Neural cell (in vitro differentiated cells): ENCODE measurements around the gene C16orf96. TPM values are rescaled to one million over a fixed set of nuclear protein-coding genes. Genes with fewer than 3 reads are reported as not detected.

Source experiments
- H2AFZ ChIP-seq: fragments of 200-600, 300-800 bp; sonication (generic), shearing (Covaris generic); 2 replicates; pipeline ENCODE4 v1.6.0; 2014; ENCODE audit warnings: low read depth, mild to moderate bottlenecking, antibody characterized with exemption, low read length, moderate library complexity
- H3F3A ChIP-seq: fragments of 200-600 bp; shearing (Covaris generic); 2 replicates; pipeline ENCODE4 v1.6.1; 2016; ENCODE audit warnings: mild to moderate bottlenecking, moderate library complexity, mixed read lengths, antibody characterized with exemption, low read length; ENCODE audit not compliant: insufficient read depth, poor library complexity, severe bottlenecking
- H3K27ac ChIP-seq: fragments of 200-600, 300-800 bp; sonication (generic), shearing (Covaris generic); 2 replicates; pipeline ENCODE4 v1.5.1; 2014; ENCODE audit warnings: mild to moderate bottlenecking, low read length, moderate library complexity
- H3K27me3 ChIP-seq: fragments of 300-800, 200-600 bp; sonication (generic), shearing (Covaris generic); 2 replicates; pipeline ENCODE4 v1.6.0; 2014; ENCODE audit warnings: mild to moderate bottlenecking, low read depth, low read length, moderate library complexity; ENCODE audit not compliant: insufficient read depth
- H3K36me3 ChIP-seq: fragments of 300-800, 200-600 bp; sonication (generic), shearing (Covaris generic); 2 replicates; pipeline ENCODE4 v1.5.1; 2014; ENCODE audit warnings: mild to moderate bottlenecking, antibody characterized with exemption, low read length, moderate library complexity; ENCODE audit not compliant: insufficient read depth
- H3K4me2 ChIP-seq: fragments of 300-800, 200-600 bp; sonication (generic), shearing (Covaris generic); 2 replicates; pipeline ENCODE4 v1.6.0; 2014; ENCODE audit warnings: mild to moderate bottlenecking, low read length
- H3K4me3 ChIP-seq: fragments of 300-800, 200-600 bp; sonication (generic), shearing (Covaris generic); 2 replicates; pipeline ENCODE4 v1.5.1; 2014; ENCODE audit warnings: mild to moderate bottlenecking, low read length, moderate library complexity
- H3K79me2 ChIP-seq: fragments of 200-600 bp; shearing (Covaris generic); replicated peaks from 2 replicates; pipeline ENCODE4 v1.6.0; 2014; ENCODE audit warnings: mild to moderate bottlenecking, low read length, moderate library complexity; ENCODE audit not compliant: insufficient read depth
- H3K9ac ChIP-seq: fragments of 300-800, 200-600 bp; sonication (generic), shearing (Covaris generic); 2 replicates; pipeline ENCODE4 v1.6.1; 2016; ENCODE audit warnings: mild to moderate bottlenecking, low read length, mixed read lengths
- H3K9me2 ChIP-seq: fragments of 200-600 bp; shearing (Covaris generic); 2 replicates; pipeline ENCODE4 v1.6.1; 2016; ENCODE audit warnings: mild to moderate bottlenecking, low read length, mixed read lengths; ENCODE audit not compliant: insufficient read depth
- H3K9me3 ChIP-seq: fragments of 200-600, 300-800 bp; sonication (generic), shearing (Covaris generic); 2 replicates; pipeline ENCODE4 v1.6.1; 2016; ENCODE audit warnings: mild to moderate bottlenecking, mixed run types, low read length, moderate library complexity, mixed read lengths
- H4K20me1 ChIP-seq: fragments of 200-600 bp; shearing (Covaris generic); 2 replicates; pipeline ENCODE4 v1.6.1; 2016; ENCODE audit warnings: mild to moderate bottlenecking, mixed run types; ENCODE audit not compliant: insufficient read depth
- CTCF ChIP-seq: fragments of 450-650 bp; IDR thresholded peaks from 2 replicates; pipeline ENCODE4 v1.5.1; 2014; ENCODE audit warnings: antibody characterized with exemption, mild to moderate bottlenecking, moderate library complexity; ENCODE audit not compliant: poor library complexity, severe bottlenecking
- EP300 ChIP-seq: fragments of 450-650 bp; conservative IDR thresholded peaks from 2 replicates; pipeline ENCODE4 v1.6.1; 2014; ENCODE audit warnings: antibody characterized with exemption, mild to moderate bottlenecking, moderate library complexity; ENCODE audit not compliant: poor library complexity, severe bottlenecking
- POLR2AphosphoS5 ChIP-seq: IDR thresholded peaks from 2 replicates; pipeline ENCODE4 v1.6.1; 2012
- TAF1 ChIP-seq: IDR thresholded peaks from 2 replicates; pipeline ENCODE4 v1.6.1; 2012; ENCODE audit warnings: low read depth
- polyA plus RNA-seq: library from polyadenylated mRNA; depleted of rRNA; stranded (reverse); fragments of >200 nt; gene quantifications from 2 replicates; pipeline ENCODE4 v1.2.3, GENCODE V29; 2014
- TF ChIP-seq, protein P1 (sequence below): IDR thresholded peaks from 2 replicates; pipeline ENCODE4 v1.6.1; 2012; ENCODE audit warnings: borderline replicate concordance

C16orf96 gene
- polyA plus RNA-seq, 1 donor from 2014 or later: 0.21 TPM

DNA sequence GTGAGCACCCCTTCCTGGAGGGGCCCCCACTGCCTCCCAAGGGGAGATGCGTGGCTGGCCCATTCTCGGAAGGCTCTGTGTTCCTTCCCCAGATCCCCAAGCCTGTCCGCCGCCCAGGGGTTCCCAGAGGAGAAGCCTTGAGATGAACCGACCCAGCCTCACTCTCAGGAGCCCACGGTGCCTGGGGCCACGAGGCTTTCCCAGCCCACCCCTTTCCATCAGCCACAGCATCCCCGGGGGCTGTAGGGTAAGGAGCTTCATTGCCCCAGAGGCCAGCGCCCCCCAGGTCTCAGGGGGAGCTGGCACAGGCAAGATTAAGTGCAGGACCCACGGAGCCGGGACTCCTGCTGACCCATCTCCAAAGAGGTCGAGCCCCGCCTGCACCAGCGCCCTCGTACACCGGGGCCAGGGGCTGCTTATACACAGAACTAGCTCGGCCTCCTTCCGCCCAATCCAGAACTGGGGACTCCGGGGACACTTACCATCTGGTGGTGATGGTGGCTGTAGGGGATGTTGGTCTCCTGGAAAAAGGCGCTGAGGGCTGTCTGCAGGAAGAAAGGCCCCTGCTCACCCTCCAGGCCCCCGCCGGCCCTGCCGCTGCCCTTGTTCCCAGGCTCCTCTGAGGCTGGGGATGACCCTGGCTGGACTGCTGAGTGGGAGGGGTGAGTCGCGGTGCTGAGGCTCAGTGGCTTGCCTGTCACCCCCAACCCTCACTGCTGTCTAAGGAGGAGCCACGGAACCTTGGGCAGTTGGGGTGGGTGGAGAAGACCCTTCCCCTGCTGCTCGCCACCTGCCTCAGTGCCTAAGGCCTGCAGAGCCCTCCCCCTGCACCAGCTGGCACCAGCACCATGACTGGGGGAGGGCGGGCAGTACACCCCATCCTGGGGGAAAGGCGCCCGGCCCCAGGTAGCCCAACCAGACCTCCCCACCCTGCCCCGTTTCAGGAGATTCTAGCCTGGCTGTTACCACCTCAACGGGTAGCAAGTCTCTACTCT is 54.2 kb downstream of the C16orf96 start (continued):
- no peak for TF ChIP-seq CTCF

DNA sequence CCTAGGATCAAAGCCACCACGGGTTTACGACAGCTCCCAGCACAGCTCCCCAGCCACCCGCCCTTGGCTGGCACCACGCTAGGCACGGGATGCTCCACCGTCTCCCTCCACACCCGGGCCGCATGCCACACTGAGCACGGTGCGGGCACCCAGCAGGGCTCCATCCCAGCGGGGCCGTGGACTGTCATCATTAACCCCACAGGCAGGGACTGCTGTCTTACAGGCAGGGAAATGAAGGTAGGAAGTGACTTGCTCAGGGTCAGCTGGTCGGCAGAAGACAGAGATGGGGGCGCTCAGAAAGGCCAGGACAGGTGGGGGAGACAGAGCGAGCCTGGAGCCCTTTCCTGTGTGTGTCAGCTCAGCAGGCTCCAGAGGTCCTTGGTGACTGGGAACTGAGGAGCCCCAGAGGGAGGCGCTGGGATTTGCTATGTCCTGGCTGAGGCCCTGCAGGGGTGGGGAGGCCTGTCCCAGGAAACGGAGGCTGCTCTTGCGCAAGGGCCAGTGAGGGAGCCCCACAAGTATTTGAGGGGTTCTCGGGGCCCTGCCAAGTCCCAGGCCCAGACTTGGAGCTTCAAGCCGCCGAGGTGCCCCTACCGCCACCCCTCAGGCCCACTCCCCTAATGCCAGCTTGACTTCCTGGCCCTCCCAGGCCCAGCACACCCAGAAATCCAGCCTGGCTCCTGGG is 55.3 kb downstream of the C16orf96 start:
- H4K20me1 ChIP-seq: peaks cover 6% of the 10 kb centered on the region
- no peaks in the 10 kb centered on the region for H3K36me3 ChIP-seq
- TF ChIP-seq EP300 (no peak), POLR2AphosphoS5 (no peak)
- no peak overlapping the region for H3K4me2 ChIP-seq
- H3K79me2 ChIP-seq: peaks cover 13% of the 10 kb centered on the region
- H3F3A ChIP-seq: no peaks in the 10 kb centered on the region
- no peak overlapping the region for H2AFZ ChIP-seq
- no peaks in the 10 kb centered on the region for H3K9me2 ChIP-seq
- no peak overlapping the region for H3K9ac ChIP-seq
- no peaks in the 10 kb centered on the region for H3K9me3 ChIP-seq
- H3K27me3 ChIP-seq: no peaks in the 10 kb centered on the region
- H3K4me3 ChIP-seq: no peak overlapping the region
- H3K27ac ChIP-seq: no peak overlapping the region

DNA sequence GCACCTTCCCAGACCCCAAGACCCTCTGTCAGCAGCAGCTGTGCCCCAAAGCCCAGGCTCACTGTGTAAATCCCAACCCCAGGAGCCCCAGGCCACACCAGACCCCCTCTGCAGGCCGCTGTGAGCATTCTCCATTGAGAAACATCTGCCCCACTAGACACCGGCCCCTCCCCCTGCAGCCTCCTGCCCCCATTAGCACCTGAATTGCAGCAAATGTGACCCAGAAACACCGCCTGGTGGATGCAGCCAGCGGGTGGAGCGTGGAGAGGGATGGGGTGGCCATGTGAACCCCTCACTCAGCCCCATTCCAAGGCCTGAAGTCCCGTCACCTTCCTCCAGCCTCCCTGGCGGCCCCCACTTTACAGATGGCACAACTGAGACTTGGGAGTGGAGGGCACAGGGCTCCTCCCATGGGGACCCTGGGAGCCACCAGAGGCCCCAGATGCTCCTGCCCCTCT is 56.4 kb downstream of the C16orf96 start:
- no peaks in the 10 kb centered on the region for H3K9me3 ChIP-seq
- H3K36me3 ChIP-seq: no peaks in the 10 kb centered on the region
- H4K20me1 ChIP-seq: peaks cover 6% of the 10 kb centered on the region
- peaks cover 13% of the 10 kb centered on the region for H3K79me2 ChIP-seq
- no peak overlapping the region for H3K27ac ChIP-seq
- no peak for TF ChIP-seq TAF1
- TF ChIP-seq, protein P1, sequence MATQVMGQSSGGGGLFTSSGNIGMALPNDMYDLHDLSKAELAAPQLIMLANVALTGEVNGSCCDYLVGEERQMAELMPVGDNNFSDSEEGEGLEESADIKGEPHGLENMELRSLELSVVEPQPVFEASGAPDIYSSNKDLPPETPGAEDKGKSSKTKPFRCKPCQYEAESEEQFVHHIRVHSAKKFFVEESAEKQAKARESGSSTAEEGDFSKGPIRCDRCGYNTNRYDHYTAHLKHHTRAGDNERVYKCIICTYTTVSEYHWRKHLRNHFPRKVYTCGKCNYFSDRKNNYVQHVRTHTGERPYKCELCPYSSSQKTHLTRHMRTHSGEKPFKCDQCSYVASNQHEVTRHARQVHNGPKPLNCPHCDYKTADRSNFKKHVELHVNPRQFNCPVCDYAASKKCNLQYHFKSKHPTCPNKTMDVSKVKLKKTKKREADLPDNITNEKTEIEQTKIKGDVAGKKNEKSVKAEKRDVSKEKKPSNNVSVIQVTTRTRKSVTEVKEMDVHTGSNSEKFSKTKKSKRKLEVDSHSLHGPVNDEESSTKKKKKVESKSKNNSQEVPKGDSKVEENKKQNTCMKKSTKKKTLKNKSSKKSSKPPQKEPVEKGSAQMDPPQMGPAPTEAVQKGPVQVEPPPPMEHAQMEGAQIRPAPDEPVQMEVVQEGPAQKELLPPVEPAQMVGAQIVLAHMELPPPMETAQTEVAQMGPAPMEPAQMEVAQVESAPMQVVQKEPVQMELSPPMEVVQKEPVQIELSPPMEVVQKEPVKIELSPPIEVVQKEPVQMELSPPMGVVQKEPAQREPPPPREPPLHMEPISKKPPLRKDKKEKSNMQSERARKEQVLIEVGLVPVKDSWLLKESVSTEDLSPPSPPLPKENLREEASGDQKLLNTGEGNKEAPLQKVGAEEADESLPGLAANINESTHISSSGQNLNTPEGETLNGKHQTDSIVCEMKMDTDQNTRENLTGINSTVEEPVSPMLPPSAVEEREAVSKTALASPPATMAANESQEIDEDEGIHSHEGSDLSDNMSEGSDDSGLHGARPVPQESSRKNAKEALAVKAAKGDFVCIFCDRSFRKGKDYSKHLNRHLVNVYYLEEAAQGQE: no peak
- peak overlapping the region; percentile 90 for H3K4me3 ChIP-seq
- no peaks in the 10 kb centered on the region for H3K27me3 ChIP-seq
- H3K9ac ChIP-seq: no peak overlapping the region
- H2AFZ ChIP-seq: no peak overlapping the region
- no peaks in the 10 kb centered on the region for H3F3A ChIP-seq
- H3K9me2 ChIP-seq: no peaks in the 10 kb centered on the region
- no peak overlapping the region for H3K4me2 ChIP-seq
